Trophoblast cell (in vitro differentiated cells and primary cell): ENCODE measurements around the gene HMGCL.
"Not testable (repeated sequence)": the region's sequence is repeated elsewhere in the genome, so short reads cannot be mapped to it uniquely, and the experiment has no call there.

Experiments used
- DNase-seq, 2 donors: peaks; one replicate each; pipeline ENCODE4 v3.0.0-alpha.2; 2016
- H2AFZ ChIP-seq: 2 replicates; pipeline ENCODE4 v1.6.1; 2013; ENCODE audit warnings: low read length, moderate library complexity, mild to moderate bottlenecking; ENCODE audit not compliant: insufficient read depth, poor library complexity
- H2AK5ac ChIP-seq: 2 replicates; pipeline ENCODE4 v1.6.1; 2013; ENCODE audit warnings: mild to moderate bottlenecking, low read length
- H2BK120ac ChIP-seq: 2 replicates; pipeline ENCODE4 v1.6.1; 2013; ENCODE audit warnings: low read length, mild to moderate bottlenecking, moderate library complexity; ENCODE audit not compliant: insufficient read depth, poor library complexity
- H2BK12ac ChIP-seq: 2 replicates; pipeline ENCODE4 v1.6.1; 2013; ENCODE audit warnings: mild to moderate bottlenecking, low read length, moderate library complexity
- H2BK5ac ChIP-seq: 2 replicates; pipeline ENCODE4 v1.6.1; 2013; ENCODE audit warnings: low read length, low read depth, moderate library complexity, mild to moderate bottlenecking; ENCODE audit not compliant: poor library complexity
- H3K14ac ChIP-seq: 2 replicates; pipeline ENCODE4 v1.6.1; 2013; ENCODE audit warnings: mild to moderate bottlenecking, low read length
- H3K18ac ChIP-seq: 2 replicates; pipeline ENCODE4 v1.6.1; 2013; ENCODE audit warnings: mild to moderate bottlenecking, low read length
- H3K23ac ChIP-seq: 2 replicates; pipeline ENCODE4 v1.6.1; 2013; ENCODE audit warnings: low read length
- H3K27ac ChIP-seq: 2 replicates; pipeline ENCODE4 v1.5.1; 2013; ENCODE audit warnings: low read depth, mild to moderate bottlenecking, inconsistent platforms, low read length, moderate library complexity
- H3K27me3 ChIP-seq: 2 replicates; pipeline ENCODE4 v1.6.1; 2013; ENCODE audit warnings: inconsistent platforms, mild to moderate bottlenecking, low read length, moderate library complexity; ENCODE audit not compliant: insufficient read depth
- H3K36me3 ChIP-seq, 2 experiments: 1 replicate in 1 of 2; 2 replicates in 1 of 2; pipeline ENCODE4 v1.6.1; 2013; ENCODE audit warnings: low read length in 2 of 2, mild to moderate bottlenecking in 2 of 2, moderate library complexity in 1 of 2; ENCODE audit not compliant: insufficient read depth in 2 of 2, control insufficient read depth in 1 of 2
- H3K4ac ChIP-seq: 2 replicates; pipeline ENCODE4 v1.6.1; 2013; ENCODE audit warnings: low read depth, mild to moderate bottlenecking, low read length, moderate library complexity
- H3K4me1 ChIP-seq, 2 experiments: 1 replicate in 1 of 2; 2 replicates in 1 of 2; pipeline ENCODE4 v1.6.1; 2013; ENCODE audit warnings: low read length in 2 of 2, mild to moderate bottlenecking in 2 of 2, moderate library complexity in 1 of 2; ENCODE audit not compliant: insufficient read depth in 2 of 2, control insufficient read depth in 1 of 2
- H3K4me2 ChIP-seq: 2 replicates; pipeline ENCODE4 v1.6.1; 2013; ENCODE audit warnings: inconsistent platforms, mild to moderate bottlenecking, low read length, moderate library complexity
- H3K4me3 ChIP-seq: 2 replicates; pipeline ENCODE4 v1.5.1; 2013; ENCODE audit warnings: mild to moderate bottlenecking, low read depth, low read length, inconsistent platforms
- H3K79me1 ChIP-seq: one replicate; pipeline ENCODE4 v1.6.1; 2013; ENCODE audit warnings: low read length
- H3K79me2 ChIP-seq: 2 replicates; pipeline ENCODE4 v1.6.1; 2013; ENCODE audit warnings: low read length, mild to moderate bottlenecking; ENCODE audit not compliant: control insufficient read depth, insufficient read depth, poor library complexity
- H3K9ac ChIP-seq: 2 replicates; pipeline ENCODE4 v1.6.1; 2013; ENCODE audit warnings: mild to moderate bottlenecking, low read length
- H3K9me3 ChIP-seq: 2 replicates; pipeline ENCODE4 v1.6.1; 2013; ENCODE audit warnings: low read depth, mild to moderate bottlenecking, control low read depth, inconsistent platforms, low read length; ENCODE audit not compliant: insufficient read depth
- H4K12ac ChIP-seq: 2 replicates; pipeline ENCODE4 v1.6.1; 2013; ENCODE audit warnings: low read depth, mild to moderate bottlenecking, low read length, moderate library complexity
- H4K8ac ChIP-seq: 2 replicates; pipeline ENCODE4 v1.6.1; 2013; ENCODE audit warnings: low read depth, mild to moderate bottlenecking, low read length, moderate library complexity
- H4K91ac ChIP-seq: one replicate; pipeline ENCODE4 v1.6.1; 2013; ENCODE audit warnings: low read depth, mild to moderate bottlenecking, low read length, moderate library complexity
- WGBS: extraction: QIAGEN DNeasy Blood & Tissue Kit; methylation state at CpG from one replicate; pipeline ENCODE4 v1.1.7; 2013; ENCODE audit warnings: missing lambda C conversion rate; ENCODE audit not compliant: insufficient read length, insufficient coverage; ENCODE audit errors: extremely low coverage; 5-methylcytosine and 5-hydroxymethylcytosine counted together

The HMGCL gene

GRCh38 chr1:23838401-23838866 lies 13.2 kb upstream of the HMGCL start:
- peaks cover 3% of the 10 kb centered on the region for H3K27me3 ChIP-seq
- H3K23ac ChIP-seq = no peak overlapping the region
- H3K4me1 ChIP-seq = peaks cover 0 to 6% of the 10 kb centered on the region in 2 experiments
- peak overlapping the region; percentile 60 for H3K4me3 ChIP-seq
- H3K4ac ChIP-seq = no peak overlapping the region
- no peak overlapping the region for H4K12ac ChIP-seq
- H3K9ac ChIP-seq = no peak overlapping the region
- H2BK120ac ChIP-seq = no peak overlapping the region
- H2AK5ac ChIP-seq = no peak overlapping the region
- H4K91ac ChIP-seq = no peak overlapping the region
- H2BK5ac ChIP-seq = no peak overlapping the region
- no peak overlapping the region for H3K27ac ChIP-seq
- H3K36me3 ChIP-seq = no peaks in the 10 kb centered on the region
- no peak overlapping the region for H4K8ac ChIP-seq
- peaks cover 2% of the 10 kb centered on the region for H3K9me3 ChIP-seq
- no peak overlapping the region for H3K14ac ChIP-seq
- WGBS = no CpG with 5 or more reads among the region's 21 CpGs
- peak overlapping the region; percentile 60 for H3K4me2 ChIP-seq
- H3K79me1 ChIP-seq = no peaks in the 10 kb centered on the region
- H3K18ac ChIP-seq = no peak overlapping the region
- no peaks in the 10 kb centered on the region for H3K79me2 ChIP-seq
- DNase-seq = peak; percentile 52 to 79
- no peak overlapping the region for H2AFZ ChIP-seq
- H2BK12ac ChIP-seq = no peak overlapping the region

- no peak overlapping the region for H2AFZ ChIP-seq
- peaks cover 0 to 6% of the 10 kb centered on the region in 2 experiments for H3K4me1 ChIP-seq
- peaks cover 3% of the 10 kb centered on the region for H3K27me3 ChIP-seq
- no peak overlapping the region for H2BK120ac ChIP-seq
- no peaks in the 10 kb centered on the region for H3K79me2 ChIP-seq
- no peak for DNase-seq
- H4K12ac ChIP-seq = no peak overlapping the region
- H4K8ac ChIP-seq = no peak overlapping the region
- H2AK5ac ChIP-seq = no peak overlapping the region
- WGBS = no CpG with 5 or more reads among the region's 13 CpGs
- no peak overlapping the region for H4K91ac ChIP-seq
- no peak overlapping the region for H3K9ac ChIP-seq
- H2BK5ac ChIP-seq = no peak overlapping the region
- no peak overlapping the region for H3K23ac ChIP-seq
- no peaks in the 10 kb centered on the region for H3K36me3 ChIP-seq
- no peak overlapping the region for H3K14ac ChIP-seq
- H2BK12ac ChIP-seq = no peak overlapping the region
- H3K9me3 ChIP-seq = peaks cover 2% of the 10 kb centered on the region
- H3K18ac ChIP-seq = no peak overlapping the region
- H3K27ac ChIP-seq = no peak overlapping the region
- peak overlapping the region; percentile 60 for H3K4me2 ChIP-seq
- H3K4me3 ChIP-seq = no peak overlapping the region
- H3K4ac ChIP-seq = no peak overlapping the region
- no peaks in the 10 kb centered on the region for H3K79me1 ChIP-seq
Observed at GRCh38 chr1:23837908-23838307, 12.7 kb upstream of the HMGCL start.

GRCh38 chr1:23836037-23836436 lies 10.8 kb upstream of the HMGCL start:
- Histone ChIP-seq H2BK5ac (no peak overlapping the region), H4K91ac (no peak overlapping the region)
- WGBS = no CpG with 5 or more reads among the region's 3 CpGs

GRCh38 chr1:23834156-23834555 lies 8.9 kb upstream of the HMGCL start:
- not testable (repeated sequence) for H3K4ac ChIP-seq, H3K36me3 ChIP-seq, H3K4me2 ChIP-seq, H2AK5ac ChIP-seq, H3K9me3 ChIP-seq, H2BK120ac ChIP-seq, H2BK5ac ChIP-seq, H3K27ac ChIP-seq, H4K91ac ChIP-seq, H3K9ac ChIP-seq, H3K4me3 ChIP-seq, H2BK12ac ChIP-seq, H4K8ac ChIP-seq, H3K18ac ChIP-seq, H3K79me2 ChIP-seq, DNase-seq, H3K27me3 ChIP-seq, H4K12ac ChIP-seq, H3K4me1 ChIP-seq, H3K23ac ChIP-seq, H2AFZ ChIP-seq, H3K79me1 ChIP-seq, H3K14ac ChIP-seq
- no CpG with 5 or more reads among the region's 6 CpGs for WGBS

More at GRCh38 chr1:23836037-23836436, 10.8 kb upstream of the HMGCL start:
- peaks cover 2% of the 10 kb centered on the region for H3K9me3 ChIP-seq
- H3K36me3 ChIP-seq = no peaks in the 10 kb centered on the region
- no peak overlapping the region for H4K12ac ChIP-seq
- no peak overlapping the region for H3K4me3 ChIP-seq
- no peak overlapping the region for H3K4me2 ChIP-seq
- H2BK120ac ChIP-seq = no peak overlapping the region
- peaks cover 3% of the 10 kb centered on the region for H3K27me3 ChIP-seq
- H3K9ac ChIP-seq = no peak overlapping the region
- no peak overlapping the region for H3K23ac ChIP-seq
- H3K79me1 ChIP-seq = no peaks in the 10 kb centered on the region
- DNase-seq = no peak
- H3K4me1 ChIP-seq = peaks cover 0 to 6% of the 10 kb centered on the region in 2 experiments
- H3K27ac ChIP-seq = no peak overlapping the region
- H4K8ac ChIP-seq = no peak overlapping the region
- no peak overlapping the region for H2AFZ ChIP-seq
- H3K79me2 ChIP-seq = no peaks in the 10 kb centered on the region
- no peak overlapping the region for H2AK5ac ChIP-seq
- no peak overlapping the region for H2BK12ac ChIP-seq
- H3K4ac ChIP-seq = no peak overlapping the region
- H3K18ac ChIP-seq = no peak overlapping the region
- no peak overlapping the region for H3K14ac ChIP-seq
